GM23338 (cell line): ENCODE measurements around the gene ATRIP. TPM values are rescaled to one million over a fixed set of nuclear protein-coding genes. Genes with fewer than 3 reads are reported as not detected.

Experiments
- ATAC-seq: fragments of 200-7000 bp; cut with Tn5 transposase; 3 replicates; pipeline ENCODE4 v1.9.1; 2020
- DNase-seq: peaks from one replicate; pipeline ENCODE4 v3.0.0-alpha.2; 2015; ENCODE audit warnings: low spot score
- H2AFZ ChIP-seq: fragments of 200-600 bp; sonication (generic); 2 replicates; pipeline ENCODE4 v1.8.0; 2016; ENCODE audit warnings: antibody characterized with exemption, mild to moderate bottlenecking, moderate library complexity
- H3F3A ChIP-seq: fragments of 200-600 bp; sonication (generic); replicated peaks from 2 replicates; pipeline ENCODE4 v1.8.0; 2017; ENCODE audit warnings: antibody characterized with exemption, mixed run types, low read depth
- H3K27ac ChIP-seq: fragments of 200-600 bp; sonication (generic); 2 replicates; pipeline ENCODE4 v1.6.1; 2016; ENCODE audit warnings: low read depth
- H3K27me3 ChIP-seq: fragments of 200-600 bp; sonication (generic); 2 replicates; pipeline ENCODE4 v1.8.0; 2016; ENCODE audit warnings: mild to moderate bottlenecking, mixed run types, moderate library complexity; ENCODE audit not compliant: insufficient read depth
- H3K36me3 ChIP-seq: fragments of 200-600 bp; sonication (generic); 2 replicates; pipeline ENCODE4 v1.8.0; 2016; ENCODE audit warnings: mild to moderate bottlenecking; ENCODE audit not compliant: insufficient read depth
- H3K4me1 ChIP-seq: fragments of 200-600 bp; sonication (generic); 2 replicates; pipeline ENCODE4 v1.8.0; 2016; ENCODE audit warnings: mild to moderate bottlenecking, moderate library complexity; ENCODE audit not compliant: insufficient read depth
- H3K4me2 ChIP-seq: fragments of 200-600 bp; sonication (generic); 2 replicates; pipeline ENCODE4 v1.7.1; 2017; ENCODE audit warnings: mixed run types
- H3K4me3 ChIP-seq: fragments of 200-600 bp; sonication (generic); 2 replicates; pipeline ENCODE4 v1.6.1; 2016; ENCODE audit warnings: mixed run types
- H3K79me2 ChIP-seq: fragments of 200-600 bp; sonication (generic); replicated peaks from 2 replicates; pipeline ENCODE4 v1.8.0; 2017; ENCODE audit warnings: mild to moderate bottlenecking; ENCODE audit not compliant: insufficient read depth
- H3K9me2 ChIP-seq: fragments of 200-600 bp; sonication (generic); 2 replicates; pipeline ENCODE4 v1.8.0; 2017; ENCODE audit not compliant: insufficient read depth
- H4K20me1 ChIP-seq: fragments of 200-600 bp; sonication (generic); replicated peaks from 2 replicates; pipeline ENCODE4 v1.8.0; 2017; ENCODE audit warnings: mild to moderate bottlenecking; ENCODE audit not compliant: insufficient read depth
- H3K27ac Mint-ChIP-seq: 2 replicates; pipeline ENCODE4 v1.8.0; 2020; ENCODE audit warnings: inconsistent platforms, mild to moderate bottlenecking, moderate library complexity, mixed read lengths
- H3K27me3 Mint-ChIP-seq: 3 replicates; pipeline ENCODE4 v1.8.0; 2022; ENCODE audit warnings: low read depth, mild to moderate bottlenecking, moderate library complexity, mixed read lengths, inconsistent platforms; ENCODE audit not compliant: insufficient read depth, poor library complexity
- H3K36me3 Mint-ChIP-seq: 3 replicates; pipeline ENCODE4 v1.8.0; 2021; ENCODE audit warnings: low read depth, mild to moderate bottlenecking, inconsistent platforms, moderate library complexity, mixed read lengths
- H3K4me1 Mint-ChIP-seq: 3 replicates; pipeline ENCODE4 v1.8.0; 2020; ENCODE audit warnings: mild to moderate bottlenecking, inconsistent platforms, mixed read lengths
- H3K4me3 Mint-ChIP-seq: 3 replicates; pipeline ENCODE4 v1.8.0; 2021; ENCODE audit warnings: moderate library complexity, mild to moderate bottlenecking, inconsistent platforms, mixed read lengths
- H3K9me3 Mint-ChIP-seq: 3 replicates; pipeline ENCODE4 v1.8.0; 2020; ENCODE audit warnings: moderate library complexity, mild to moderate bottlenecking, inconsistent platforms, mixed read lengths
- CREB1 ChIP-seq: fragments of 250-450 bp; sonication (Bioruptor Pico); IDR thresholded peaks from 2 replicates; pipeline ENCODE4 v1.5.0; 2020; ENCODE audit warnings: low read depth, mild to moderate bottlenecking, moderate library complexity
- ETS1 ChIP-seq: IDR thresholded peaks from 2 replicates; pipeline ENCODE4 v1.6.1; 2016; ENCODE audit warnings: antibody characterized with exemption
- EZH2 ChIP-seq: fragments of 200-600 bp; sonication (generic); IDR thresholded peaks from one replicate; pipeline ENCODE4 v1.8.0; 2017; ENCODE audit warnings: antibody characterized with exemption, mild to moderate bottlenecking, low read depth; ENCODE audit not compliant: unreplicated experiment
- POLR2AphosphoS5 ChIP-seq: IDR thresholded peaks from 2 replicates; pipeline ENCODE4 v1.6.1; 2016; ENCODE audit warnings: antibody characterized with exemption, low read depth
- REST ChIP-seq: IDR thresholded peaks from one replicate; pipeline ENCODE4 v1.6.1; 2018; ENCODE audit warnings: antibody characterized with exemption; ENCODE audit not compliant: unreplicated experiment
- STAT1 ChIP-seq: IDR thresholded peaks from one replicate; pipeline ENCODE4 v1.6.1; 2016; ENCODE audit warnings: antibody characterized with exemption; ENCODE audit not compliant: unreplicated experiment
- ZNF114 ChIP-seq: fragments of 250-450 bp; sonication (Bioruptor Pico); IDR thresholded peaks from 2 replicates; pipeline ENCODE4 v1.5.0; 2020; ENCODE audit warnings: mild to moderate bottlenecking, moderate library complexity
- polyA plus RNA-seq: library from polyadenylated mRNA; unstranded; fragments of >200 nt; fragmentation: Nextera tagmentation; extraction: Ambion mirVana; gene quantifications from 2 replicates; pipeline ENCODE4 v1.2.1, GENCODE V29; 2016
- total RNA-seq: library from RNA; depleted of rRNA; stranded (reverse); fragments of >200 nt; shearing (Covaris generic); gene quantifications from 2 replicates; pipeline ENCODE4 v1.2.3, GENCODE V29; 2014

Gene ATRIP
- total and polyA plus RNA-seq, 2 experiments from 2014 or later, result 5.8 to 17.3 TPM

GRCh38 chr3:48477959-48478520, 31.5 kb downstream of the ATRIP start:
- no peak overlapping the region for H3K4me3 ChIP-seq
- H3K27me3 Mint-ChIP-seq, result peaks cover 22% of the 10 kb centered on the region
- DNase-seq (no peak), ATAC-seq (no peak)
- H3K79me2 ChIP-seq, result no peaks in the 10 kb centered on the region
- no peaks in the 10 kb centered on the region for H3K9me2 ChIP-seq
- H3K4me3 Mint-ChIP-seq, result no peak overlapping the region
- H3F3A ChIP-seq, result peaks cover 10% of the 10 kb centered on the region; the same call in 1 of the 2 replicates
- H3K9me3 Mint-ChIP-seq, result peaks cover 4% of the 10 kb centered on the region; the same call in 2 of the 3 replicates
- H3K4me2 ChIP-seq, result no peak overlapping the region
- peaks cover 13% of the 10 kb centered on the region for H3K4me1 ChIP-seq
- no peak for TF ChIP-seq ETS1
- TF ChIP-seq ZNF114 (CRISPR knock-in tag), result no peak
- no peak for TF ChIP-seq POLR2AphosphoS5
- no peak for TF ChIP-seq STAT1
- no peak overlapping the region for H3K27ac ChIP-seq
- H3K27me3 ChIP-seq, result no peaks in the 10 kb centered on the region
- peaks cover 34% of the 10 kb centered on the region for H3K4me1 Mint-ChIP-seq
- no peaks in the 10 kb centered on the region; the same call in 1 of the 2 replicates for H3K36me3 ChIP-seq
- H4K20me1 ChIP-seq, result no peaks in the 10 kb centered on the region
- peak overlapping the region; percentile 54; the same call in 1 of the 2 replicates for H3K27ac Mint-ChIP-seq
- H2AFZ ChIP-seq, result no peak overlapping the region
- H3K36me3 Mint-ChIP-seq, result peaks cover 12% of the 10 kb centered on the region

GRCh38 chr3:48478626-48479555, 32.4 kb downstream of the ATRIP start:
- Histone ChIP-seq H3K36me3 (no peaks in the 10 kb centered on the region; the same call in 1 of the 2 replicates), H3K9me2 (no peaks in the 10 kb centered on the region), H4K20me1 (no peaks in the 10 kb centered on the region), H2AFZ (no peak overlapping the region), H3K27ac (no peak overlapping the region; the same call in 1 of the 2 replicates), H3K4me3 (no peak overlapping the region), H3K4me1 (peaks cover 13% of the 10 kb centered on the region), H3K4me2 (no peak overlapping the region), H3F3A (0 out of 2 replicates have a peak, but pooled peaks cover 5% of the 10 kb centered on the region), H3K79me2 (no peaks in the 10 kb centered on the region), H3K27me3 (no peaks in the 10 kb centered on the region)
- H3K27me3 Mint-ChIP-seq, result peaks cover 19% of the 10 kb centered on the region
- ATAC-seq (no peak), DNase-seq (no peak)
- H3K27ac Mint-ChIP-seq, result peak overlapping the region; percentile 32; the same call in 1 of the 2 replicates
- H3K36me3 Mint-ChIP-seq, result peaks cover 12% of the 10 kb centered on the region
- peaks cover 29% of the 10 kb centered on the region for H3K4me1 Mint-ChIP-seq
- no peaks in the 10 kb centered on the region; the same call in 2 of the 3 replicates for H3K9me3 Mint-ChIP-seq
- no peak overlapping the region; the same call in 2 of the 3 replicates for H3K4me3 Mint-ChIP-seq
- TF ChIP-seq EZH2 (no peak), REST (no peak), ETS1 (no peak), CREB1 (CRISPR knock-in tag) (no peak)
